Activated CD4-positive, alpha-beta T cell treated with anti-CD3 and anti-CD28 coated beads, Interleukin-2, Interleukin-6, amounts not matched to agents 100 ng/mL and 50 ng/mL, durations not matched to agents 16 hours and 8 hours (primary cell): ENCODE data around the gene ZNF827.

Source experiments
- DNase-seq: peaks from one replicate; pipeline ENCODE4 v3.0.0-alpha.2; 2020

The ZNF827 gene

DNA sequence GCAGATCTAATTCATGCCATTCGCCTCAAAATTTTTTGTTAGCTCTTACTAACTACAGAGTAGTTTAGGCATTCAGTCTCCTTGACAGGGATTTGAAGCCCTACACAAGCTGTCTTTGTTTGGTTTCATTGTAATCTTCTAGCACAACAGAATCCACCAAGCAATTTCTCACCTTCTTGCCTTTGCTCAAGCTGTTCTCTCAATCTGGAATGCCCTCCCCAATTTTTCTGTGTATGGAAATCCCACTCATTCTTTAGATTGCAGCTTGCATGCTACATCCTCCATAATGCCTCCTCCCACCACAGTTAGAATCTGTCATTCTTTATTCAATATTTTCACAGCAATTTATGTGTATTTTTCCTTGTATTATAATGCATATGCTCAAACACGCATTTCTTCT is 195.0 kb downstream of the ZNF827 start:
- no peak for DNase-seq

DNA sequence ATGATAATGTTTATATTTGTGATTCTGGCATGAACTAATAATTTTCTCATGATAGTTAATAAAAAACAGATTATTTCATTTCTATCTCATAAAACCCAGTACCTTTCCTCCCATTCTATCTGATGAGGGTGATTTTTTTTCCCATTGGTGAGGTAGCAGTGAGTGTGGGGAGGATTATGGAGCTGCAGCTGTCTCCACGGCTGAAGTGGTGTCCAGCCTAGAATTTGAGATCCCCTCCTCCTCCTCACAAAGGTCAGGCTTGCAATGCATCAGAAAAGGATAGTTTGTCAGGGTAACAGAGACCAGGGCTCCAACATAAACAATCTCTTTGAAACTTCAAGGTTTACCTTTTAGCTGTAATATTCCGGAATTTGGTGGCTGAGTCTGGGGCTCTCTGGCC is 197.8 kb downstream of the ZNF827 start:
- DNase-seq: no peak

DNA sequence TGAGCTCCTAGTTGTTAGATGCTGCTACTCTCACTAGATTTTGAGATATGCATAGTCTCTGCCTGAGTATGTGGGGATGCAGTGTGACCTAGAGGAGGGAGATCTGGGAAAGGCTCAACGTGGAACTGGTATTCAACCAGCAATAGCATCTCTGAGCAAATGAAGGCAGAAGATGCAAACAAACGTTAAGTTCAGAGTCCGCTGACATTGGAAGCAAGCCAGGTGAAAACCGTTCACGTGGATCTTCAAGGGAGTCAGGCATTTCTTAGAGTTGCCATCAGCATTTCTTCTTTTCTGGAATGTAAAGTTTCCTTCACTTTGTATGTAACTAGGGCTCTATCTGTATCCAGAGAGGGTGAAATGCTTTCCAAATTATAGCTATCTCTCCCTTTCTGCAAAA is 198.8 kb downstream of the ZNF827 start:
- no peak for DNase-seq

DNA sequence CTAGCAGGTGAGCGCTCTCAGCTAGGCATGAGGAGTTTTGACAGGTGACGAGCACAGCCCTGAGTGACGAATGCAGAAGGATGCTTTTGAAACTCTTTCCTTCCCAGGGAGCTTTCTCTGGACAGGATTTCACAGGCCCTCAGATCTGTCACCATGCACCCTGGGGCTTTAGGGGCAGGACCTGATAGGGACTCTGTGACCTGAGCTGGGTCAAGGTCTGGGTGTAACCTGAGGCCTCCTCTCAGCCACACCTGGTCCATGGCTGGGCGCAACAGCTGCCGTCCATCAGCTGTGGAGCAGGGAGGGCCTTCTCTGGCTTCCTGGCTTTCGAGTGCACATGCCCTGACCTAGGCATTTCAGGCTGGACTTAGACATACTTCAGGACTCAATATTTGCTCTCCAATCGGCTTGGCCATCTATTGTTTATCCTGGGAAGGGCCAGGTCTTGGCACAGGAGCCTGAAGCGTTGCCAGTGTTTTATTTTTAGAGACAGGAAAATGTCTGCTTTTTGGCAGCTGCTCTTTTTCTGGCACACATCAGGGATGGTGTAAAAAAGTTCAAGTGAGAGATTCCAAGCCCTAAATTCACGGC is 202.3 kb downstream of the ZNF827 start:
- no peak for DNase-seq

DNA sequence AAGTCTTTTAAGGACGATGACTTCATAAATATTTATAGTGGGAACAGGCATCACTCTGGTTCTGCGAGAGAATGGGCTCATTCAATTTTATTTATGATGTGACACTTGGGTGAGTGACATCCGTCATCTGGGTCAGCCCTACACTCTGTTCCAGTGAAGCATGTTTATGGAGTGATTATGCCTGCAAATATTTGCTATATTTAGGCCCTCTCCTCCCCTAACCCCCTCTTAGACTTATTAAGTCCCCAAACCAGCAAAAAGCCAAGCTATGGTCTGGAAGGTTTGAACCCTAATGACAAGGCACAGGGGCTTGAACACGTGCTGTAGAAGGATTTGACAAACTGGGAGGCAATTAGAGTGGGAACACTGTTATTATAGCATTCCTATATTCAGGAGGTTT is 202.8 kb downstream of the ZNF827 start:
- DNase-seq: no peak

DNA sequence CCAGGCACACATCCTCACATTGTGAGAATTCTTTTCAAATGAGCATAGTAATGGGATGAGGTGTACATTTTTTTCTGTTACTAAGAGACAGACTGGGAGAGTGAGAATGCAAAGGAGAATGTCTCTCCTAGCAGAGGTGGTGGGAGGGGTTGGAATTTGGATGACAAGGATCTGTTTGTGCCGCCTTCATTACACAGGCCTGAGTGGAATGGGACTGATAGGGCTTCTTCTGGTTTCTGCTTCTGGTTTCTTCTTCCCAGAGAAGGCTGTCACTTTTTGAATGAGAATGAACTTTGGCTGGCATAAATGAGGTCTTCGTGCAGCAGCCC is 203.3 kb downstream of the ZNF827 start:
- DNase-seq: no peak

DNA sequence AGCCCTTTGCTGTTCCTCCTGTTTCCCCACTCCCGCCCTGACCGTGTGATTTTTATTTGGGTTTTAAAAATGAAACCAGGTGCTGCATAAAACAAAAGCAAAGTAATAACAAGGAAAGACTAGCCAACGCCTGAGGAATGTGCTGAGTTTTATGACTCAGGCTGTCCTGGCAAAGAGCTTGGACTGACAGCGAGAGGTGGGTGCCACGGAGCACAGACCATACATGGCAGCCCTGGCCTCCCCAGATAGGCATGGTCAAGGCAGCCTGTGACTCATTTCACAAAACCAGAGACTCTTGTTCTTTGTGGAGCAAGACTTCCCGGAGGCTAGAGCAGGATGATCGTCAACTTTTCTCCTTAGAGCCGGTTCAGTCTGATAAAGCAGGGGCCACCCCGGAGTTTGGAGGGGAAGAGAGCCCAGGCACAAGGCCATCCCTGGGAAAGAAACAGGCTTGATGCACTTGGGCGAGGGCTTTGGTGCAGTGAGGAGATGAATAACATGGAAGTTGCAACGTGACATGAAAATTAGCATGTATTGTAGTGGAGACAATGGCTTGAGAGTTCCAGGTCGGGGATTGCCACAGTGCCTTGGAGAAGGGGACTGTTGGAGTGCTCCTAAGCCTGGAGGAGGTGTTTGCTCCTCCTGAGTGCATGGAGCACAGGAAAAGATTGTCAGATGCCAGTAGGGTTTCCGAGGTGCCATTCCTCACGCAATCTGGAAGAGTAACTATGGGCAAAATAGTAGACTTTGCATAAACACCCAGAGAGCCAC is 203.9 kb downstream of the ZNF827 start:
- peak; percentile 76 for DNase-seq

DNA sequence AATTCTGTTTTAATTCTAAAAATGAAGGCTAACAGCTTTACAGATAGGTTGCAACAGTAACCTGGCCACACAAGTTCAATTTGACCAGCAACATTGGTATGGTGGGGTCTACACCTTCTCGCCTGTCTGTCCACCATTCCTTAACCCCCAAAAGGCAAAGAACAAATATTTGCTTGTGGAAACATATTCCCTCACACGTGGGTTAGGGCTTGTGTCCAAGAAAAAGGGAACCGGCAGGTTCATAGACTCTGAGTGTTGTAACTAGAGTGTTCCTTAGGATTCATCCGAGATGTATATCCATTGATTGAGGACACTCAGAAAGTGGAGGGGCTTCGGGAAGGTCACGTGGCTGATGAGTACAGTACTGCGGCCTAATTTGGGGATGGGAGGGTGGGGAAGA is 204.6 kb downstream of the ZNF827 start:
- no peak for DNase-seq

DNA sequence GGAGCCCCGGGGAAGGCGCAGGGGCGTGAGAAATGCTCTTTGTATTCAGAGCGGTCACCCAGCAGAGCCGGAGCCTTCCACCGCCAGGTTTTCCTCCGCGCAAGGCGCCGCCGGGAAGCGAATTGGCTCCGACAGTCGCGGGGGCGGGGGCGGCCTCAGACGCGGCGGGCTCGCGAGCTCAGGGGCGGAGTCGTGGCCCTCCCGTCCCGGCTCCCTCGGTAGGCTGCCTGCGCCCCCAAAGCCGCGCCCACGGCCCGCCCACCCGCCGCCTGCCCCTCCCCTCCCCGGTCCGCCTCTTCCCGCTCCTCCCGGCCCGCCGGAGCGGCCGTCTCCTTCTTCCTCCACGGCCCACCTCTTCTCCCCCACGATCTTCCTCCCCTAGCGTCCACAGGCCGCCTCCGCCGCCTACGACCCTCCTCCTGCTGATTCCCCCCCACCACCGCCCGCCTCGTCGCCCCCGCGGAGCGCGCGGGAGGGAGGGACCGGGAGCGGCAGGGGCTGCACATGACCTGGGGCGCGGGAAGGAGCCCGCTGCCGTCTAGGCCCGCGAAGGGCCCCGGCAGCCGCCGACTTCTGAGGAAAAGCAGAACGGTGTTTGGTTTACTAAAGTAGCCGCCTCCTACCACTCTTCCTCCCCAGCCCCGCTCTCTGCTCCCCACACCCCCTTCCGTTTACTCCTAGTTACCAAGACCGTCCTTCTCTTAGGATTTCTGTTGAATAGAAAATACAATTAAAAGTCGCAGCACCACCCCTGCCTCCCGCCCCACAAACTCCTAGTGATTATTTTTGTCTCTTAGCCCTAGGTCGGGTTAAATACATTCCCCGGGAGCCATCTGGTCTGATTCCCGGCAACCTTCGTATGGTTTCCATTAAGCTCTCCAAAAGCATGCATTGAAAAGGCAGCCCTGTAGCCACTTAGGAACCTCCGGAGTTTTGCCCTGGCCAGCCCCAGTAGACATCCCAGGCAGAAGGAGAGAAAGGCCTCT is 205.4 kb downstream of the ZNF827 start:
- peak; percentile 90 for DNase-seq

DNA sequence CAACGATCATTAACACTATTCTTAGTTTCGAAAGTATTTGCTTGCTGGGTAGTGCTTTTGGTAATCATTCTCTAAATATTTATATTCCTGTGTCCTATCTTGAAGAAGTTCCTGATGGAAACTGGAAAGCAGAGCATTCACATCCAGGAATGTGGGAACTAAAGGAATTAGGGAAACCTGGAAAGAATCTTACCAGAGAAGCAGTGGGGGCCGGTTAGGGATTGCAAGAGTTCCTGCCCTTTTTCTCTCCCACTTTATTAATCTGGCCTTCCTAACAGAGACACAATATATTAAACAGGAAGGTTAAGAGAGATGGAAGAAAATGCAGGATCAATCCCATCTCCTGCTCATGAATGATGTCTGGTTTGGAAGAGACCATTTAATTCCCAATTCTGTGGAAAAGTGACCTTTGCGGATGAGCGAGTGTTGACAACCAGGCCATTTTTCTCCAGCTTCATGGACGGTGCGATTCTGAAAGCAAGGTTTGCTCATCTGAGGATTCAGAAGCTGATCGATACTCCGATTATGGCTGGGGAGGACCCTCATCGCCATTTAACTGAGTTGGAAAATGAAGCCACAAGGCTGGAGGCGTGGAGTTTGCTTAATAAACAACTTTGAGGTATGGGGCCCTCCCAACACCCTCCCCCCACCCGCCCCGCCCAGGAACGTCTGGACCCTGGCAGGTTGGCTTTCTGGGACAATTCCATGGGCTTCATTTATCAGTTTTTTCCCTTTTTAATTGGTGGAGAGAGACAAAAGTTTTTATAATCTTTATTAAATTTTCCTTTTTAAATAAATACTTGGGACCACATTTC is 206.4 kb downstream of the ZNF827 start:
- no peak for DNase-seq

DNA sequence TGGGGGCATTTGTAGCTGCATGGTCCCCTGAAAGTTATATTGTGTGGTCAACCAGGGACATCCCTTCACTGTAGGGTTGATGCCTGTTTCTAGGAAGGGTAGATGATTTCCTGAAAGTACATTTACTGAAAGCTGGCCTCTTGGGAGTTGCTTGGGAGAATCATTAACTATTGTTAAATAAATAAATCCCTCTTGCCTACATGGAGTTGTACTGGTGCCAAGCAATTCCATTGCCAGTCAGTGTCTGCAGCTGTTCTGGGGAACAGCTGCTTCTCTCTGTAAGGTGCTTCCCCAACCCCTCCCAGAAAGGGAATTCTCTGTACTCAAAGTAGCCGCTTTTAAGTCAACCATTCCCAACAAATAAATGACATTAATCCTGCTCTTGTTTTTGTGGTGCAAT is 207.6 kb downstream of the ZNF827 start:
- DNase-seq: no peak

DNA sequence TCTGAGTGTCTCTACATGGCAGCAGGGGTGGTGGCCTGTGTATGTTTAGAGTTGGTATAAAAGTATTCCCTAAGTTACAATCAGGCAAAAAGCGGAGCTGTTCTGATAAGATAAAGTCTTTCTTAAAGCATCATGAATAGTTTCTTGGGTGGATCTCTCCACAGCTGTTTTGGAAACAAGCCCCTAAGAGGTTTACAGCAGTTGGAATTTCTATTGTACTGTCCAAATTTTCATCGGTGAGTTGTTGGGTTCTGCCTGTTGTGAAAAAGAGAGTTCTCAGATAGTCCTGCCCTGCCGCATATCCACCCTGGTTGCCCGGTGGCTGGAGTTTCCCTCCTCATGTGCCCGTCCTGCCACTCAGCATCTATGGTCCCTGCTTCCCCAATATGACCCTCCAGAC is 208.6 kb downstream of the ZNF827 start:
- DNase-seq: no peak

DNA sequence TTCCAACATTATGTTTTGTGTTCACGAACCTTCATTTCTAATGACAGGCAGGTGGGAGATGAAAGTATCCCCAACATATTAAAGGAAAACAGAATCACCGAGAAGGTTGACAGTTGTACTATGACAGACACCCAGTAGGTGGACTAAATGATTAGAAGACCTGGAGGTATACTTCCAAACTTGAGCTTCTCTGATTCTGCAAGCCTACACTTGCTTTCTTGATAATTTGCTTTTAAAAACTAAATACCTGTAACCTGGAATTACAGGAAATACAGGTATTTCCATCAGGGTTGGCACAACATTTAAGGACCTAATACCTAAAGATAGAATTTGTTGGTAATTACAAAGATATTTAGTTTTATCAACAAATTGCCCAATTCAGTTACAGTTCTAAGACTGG is 215.3 kb downstream of the ZNF827 start:
- DNase-seq: no peak

DNA sequence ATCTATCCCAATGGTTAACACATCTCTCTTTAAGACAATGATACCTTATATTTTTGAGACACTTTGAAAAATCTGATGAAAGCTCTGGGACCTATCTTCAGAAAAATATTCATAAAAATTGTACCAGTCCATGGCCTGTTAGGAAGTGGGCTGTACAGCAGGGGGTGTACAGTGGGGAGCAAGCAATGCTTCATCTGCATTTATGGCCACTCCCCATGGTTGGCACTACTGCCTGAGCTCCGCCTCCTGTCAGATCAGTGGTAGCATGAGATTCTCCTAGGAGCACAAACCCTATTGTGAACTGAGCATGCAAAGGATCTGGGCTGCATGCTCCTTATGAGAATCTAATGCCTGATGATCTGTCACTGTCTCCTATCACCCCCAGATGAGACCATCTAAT is 216.1 kb downstream of the ZNF827 start:
- no peak for DNase-seq

DNA sequence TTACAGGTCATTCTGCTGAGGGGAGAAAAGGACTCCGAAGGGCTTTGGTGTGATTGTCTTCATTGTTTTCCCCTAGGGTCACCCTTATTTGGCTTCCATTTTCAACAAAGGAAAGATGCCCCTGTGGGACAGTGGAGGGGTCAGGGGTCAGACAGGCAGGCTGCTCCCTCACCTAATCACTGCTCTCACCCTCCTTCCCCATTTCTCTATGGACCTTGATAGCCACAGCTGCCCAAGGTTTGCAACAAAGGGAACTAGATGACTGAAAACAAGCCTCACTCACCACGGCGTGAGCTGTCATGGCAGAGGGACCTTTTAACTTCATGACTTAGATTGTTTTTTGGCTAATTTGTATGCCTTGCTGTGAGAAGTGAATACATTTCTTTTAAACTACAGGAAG is 218.0 kb downstream of the ZNF827 start:
- no peak for DNase-seq

DNA sequence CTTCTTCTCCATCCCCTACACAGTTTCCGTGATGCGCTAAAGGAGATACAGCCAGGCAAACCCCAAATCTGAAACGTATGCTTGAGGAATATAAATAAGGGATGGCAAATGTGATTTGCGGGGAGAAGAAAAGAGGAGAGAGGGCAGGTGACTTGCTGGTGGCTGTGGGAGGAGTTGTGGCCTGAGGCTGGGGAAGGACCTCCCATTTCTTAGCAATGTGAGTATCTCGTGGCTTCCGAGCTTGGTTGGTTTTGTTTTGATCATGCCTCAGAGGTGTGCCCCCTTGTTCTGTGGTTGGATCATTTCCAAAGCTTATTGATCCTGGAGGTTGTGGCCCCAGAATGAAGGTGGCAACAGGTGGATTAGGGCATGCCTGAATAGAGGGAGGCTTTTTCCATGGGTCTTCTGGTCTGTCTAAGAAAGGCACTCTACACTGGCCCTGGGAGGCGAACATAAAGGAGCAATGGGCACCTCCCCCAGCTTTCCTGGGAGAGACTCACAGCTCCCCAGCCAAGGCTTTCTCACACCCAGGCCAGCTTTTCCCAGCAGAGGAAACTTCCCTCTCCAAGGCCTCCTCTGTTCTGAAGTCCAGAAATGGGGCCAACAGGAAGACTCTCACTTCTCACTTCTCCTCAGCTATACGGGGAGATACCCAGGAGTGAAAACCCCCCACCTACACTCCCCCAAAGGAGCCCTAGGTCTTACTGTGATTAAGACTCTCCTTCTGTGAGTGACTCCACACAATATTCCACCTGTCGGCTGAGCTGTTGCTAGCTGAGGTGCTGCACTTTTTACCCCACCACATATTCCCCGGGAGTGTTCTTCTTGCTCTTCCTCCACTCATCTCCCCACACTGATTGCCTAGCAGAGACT is 218.6 kb downstream of the ZNF827 start:
- peak; percentile 68 for DNase-seq

DNA sequence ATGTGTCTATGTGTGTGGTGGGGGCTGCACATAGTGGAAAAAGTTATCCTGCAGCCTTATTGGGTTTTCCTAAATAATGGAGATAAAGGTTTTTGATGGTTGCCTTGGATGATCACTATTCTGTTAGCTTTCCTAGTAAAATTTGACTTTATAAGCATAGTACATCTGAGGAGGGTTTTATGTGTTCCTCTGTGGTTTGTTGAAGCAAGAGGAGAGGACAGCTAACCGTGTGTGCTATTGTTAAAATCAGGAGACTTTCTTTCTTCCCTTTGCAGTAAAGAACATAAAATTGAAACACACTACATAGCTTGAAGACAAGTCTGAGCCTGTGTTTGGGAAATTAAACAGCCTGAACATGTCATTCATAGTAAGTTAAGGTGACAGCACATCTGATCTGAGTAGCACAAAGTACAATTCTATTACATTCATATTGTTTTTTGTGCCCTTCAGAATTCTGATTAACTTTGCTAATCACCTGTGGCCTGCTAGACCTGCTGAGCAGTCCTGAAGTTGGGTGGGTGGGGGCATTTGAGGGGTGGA is 221.9 kb downstream of the ZNF827 start:
- DNase-seq: no peak

DNA sequence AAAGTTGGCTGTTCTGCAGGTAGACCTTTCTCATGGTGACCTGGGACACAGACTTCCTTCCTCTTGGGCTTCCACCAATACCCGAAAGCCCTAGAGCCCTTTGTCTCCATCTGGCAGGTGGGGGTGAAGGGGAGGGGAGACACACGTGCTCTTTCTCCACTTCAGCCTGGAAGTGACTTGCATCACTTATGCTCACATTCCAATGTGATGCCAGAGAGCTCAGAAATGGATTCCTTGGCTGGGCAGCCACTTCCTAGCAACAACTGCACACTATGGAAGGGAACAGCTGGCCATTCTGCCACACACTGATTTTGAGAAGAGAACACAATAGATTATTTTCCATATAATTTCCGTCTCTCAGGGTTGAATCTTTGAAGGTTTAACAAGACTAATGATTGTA is 222.4 kb downstream of the ZNF827 start:
- DNase-seq: no peak

DNA sequence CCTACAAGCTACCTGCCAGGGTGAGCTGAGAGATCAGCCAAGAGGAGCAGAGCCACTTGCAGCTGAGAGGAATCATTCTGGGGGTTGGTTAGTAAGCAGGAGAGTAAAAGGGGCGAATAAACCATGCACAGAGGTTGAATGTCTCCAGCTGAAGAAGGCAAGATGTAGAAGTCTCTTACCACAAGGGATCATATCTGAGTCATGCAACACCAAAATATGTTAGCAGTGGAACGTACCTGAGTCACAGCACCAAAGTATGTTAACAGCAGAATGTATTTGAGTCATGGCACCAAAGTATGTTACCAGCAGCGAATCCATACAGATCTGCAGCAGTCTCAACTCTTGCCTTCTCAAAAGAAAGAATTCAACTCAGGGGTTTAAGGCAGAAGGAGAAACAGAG is 228.8 kb downstream of the ZNF827 start:
- DNase-seq: peak; percentile 77

DNA sequence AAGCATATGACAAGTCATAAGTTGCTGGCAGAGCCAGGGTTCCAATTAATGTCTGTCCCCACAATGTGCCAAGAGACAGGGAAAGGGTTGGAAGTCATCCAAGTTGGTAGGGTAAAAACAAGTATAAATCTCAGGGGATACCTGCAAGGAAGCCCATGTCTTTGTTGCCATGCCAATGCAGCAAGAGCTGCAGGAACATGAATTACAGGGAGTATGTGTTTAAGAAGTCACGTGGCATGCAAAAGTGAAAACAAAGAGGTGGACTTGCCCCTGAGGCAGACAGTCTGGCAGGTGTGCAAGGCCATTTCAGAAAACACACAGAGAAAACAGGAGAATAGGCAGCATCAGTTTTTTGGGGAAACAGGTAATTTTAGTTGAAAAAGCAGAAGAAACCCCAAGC is 229.3 kb downstream of the ZNF827 start:
- no peak for DNase-seq
